H1 (cell line): ENCODE measurements around the gene PGAM2.

Experiments
- CHD2 ChIP-seq: IDR thresholded peaks from 2 replicates; pipeline ENCODE4 v1.6.1; 2012; ENCODE audit warnings: low read length, improper control_type of control experiment
- CTCF ChIP-seq, 3 experiments: IDR thresholded peaks; 1 replicate in 2 of 3; 2 replicates in 1 of 3; pipeline versions ENCODE4 v1.5.1 to v1.6.1; 2011; ENCODE audit warnings: low read length in 3 of 3, mild to moderate bottlenecking in 3 of 3, inconsistent platforms in 2 of 3, low read depth in 1 of 3, moderate library complexity in 1 of 3; ENCODE audit not compliant: insufficient read depth in 1 of 3; ENCODE audit errors: control extremely low read depth in 1 of 3
- JUN ChIP-seq: IDR thresholded peaks from 2 replicates; pipeline ENCODE4 v1.6.1; 2011; ENCODE audit warnings: low read depth, mild to moderate bottlenecking, improper control_type of control experiment, low read length
- SIRT6 ChIP-seq: IDR thresholded peaks from one replicate; pipeline ENCODE4 v1.7.1; 2012; ENCODE audit warnings: low read length, inconsistent platforms
- ZNF274 ChIP-seq: IDR thresholded peaks from 2 replicates; pipeline ENCODE4 v1.7.0; 2012; ENCODE audit warnings: low read length, borderline replicate concordance; ENCODE audit errors: extremely low read depth

- TF ChIP-seq CTCF (IDR thresholded peaks at IDR 0.05; ENCODE audit: control extremely low read depth in 1 of 3, insufficient read depth in 1 of 3, low read depth in 1 of 3, low read length in 3 of 3) (no peak), SIRT6 (no peak), CHD2 (no peak), ZNF274 (no peak), JUN (no peak)
These were observed 15.9 kb upstream of the PGAM2 start for GRCh38 chr7:44081266-44081748.
